ENCODE results near the gene OXCT2. TPM values are rescaled to one million over a fixed set of nuclear protein-coding genes. Genes with fewer than 3 reads are reported as not detected.
"Not testable (repeated sequence)": the region's sequence is repeated elsewhere in the genome, so short reads cannot be mapped to it uniquely, and the experiment has no call there.

Gene OXCT2
- total and polyA plus RNA-seq, 2 experiments from 2014 or later: 0.21 TPM; not detected in 1

DNA sequence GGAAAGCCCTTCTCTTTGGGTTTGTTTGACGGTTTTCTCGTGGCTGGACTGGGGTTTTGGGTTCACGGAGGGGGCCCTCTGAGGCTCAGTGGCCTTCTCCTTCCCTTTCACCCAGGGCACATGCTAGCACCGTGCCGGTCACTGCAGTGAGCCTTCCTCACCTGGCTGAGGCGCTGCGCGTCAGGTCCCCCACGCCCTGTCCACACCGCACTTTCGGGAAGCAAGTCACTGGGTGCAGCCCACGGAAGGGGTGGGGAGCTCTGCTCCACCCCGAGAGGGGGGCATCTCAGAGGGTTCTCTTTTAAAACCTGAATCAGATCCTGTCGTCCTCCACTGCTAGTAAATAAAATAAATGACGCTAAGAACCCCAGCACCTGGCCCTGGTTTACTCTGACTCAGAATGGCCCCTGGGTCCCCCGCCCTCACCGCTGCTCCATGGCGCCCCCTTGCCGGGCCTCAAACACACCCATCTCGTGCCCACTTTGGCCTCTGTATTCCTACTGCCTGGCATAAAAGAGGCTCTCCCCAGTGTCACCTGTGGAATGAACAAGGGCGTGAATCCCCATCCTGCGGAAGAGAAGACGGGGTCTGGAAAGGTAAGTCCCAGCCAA lies 2.3 kb upstream of the OXCT2 start:
- peaks cover 32% of the 10 kb centered on the region for H3K27me3 ChIP-seq
- not testable (repeated sequence) for DNase-seq (ENCODE audit: low read depth in 1 of 2, low spot score in 1 of 2); H3K27ac ChIP-seq; H3K4me3 ChIP-seq; H3K9me3 ChIP-seq (ENCODE audit: low read depth); H3K36me3 ChIP-seq; H3K4me1 ChIP-seq (ENCODE audit: low read depth)

DNA sequence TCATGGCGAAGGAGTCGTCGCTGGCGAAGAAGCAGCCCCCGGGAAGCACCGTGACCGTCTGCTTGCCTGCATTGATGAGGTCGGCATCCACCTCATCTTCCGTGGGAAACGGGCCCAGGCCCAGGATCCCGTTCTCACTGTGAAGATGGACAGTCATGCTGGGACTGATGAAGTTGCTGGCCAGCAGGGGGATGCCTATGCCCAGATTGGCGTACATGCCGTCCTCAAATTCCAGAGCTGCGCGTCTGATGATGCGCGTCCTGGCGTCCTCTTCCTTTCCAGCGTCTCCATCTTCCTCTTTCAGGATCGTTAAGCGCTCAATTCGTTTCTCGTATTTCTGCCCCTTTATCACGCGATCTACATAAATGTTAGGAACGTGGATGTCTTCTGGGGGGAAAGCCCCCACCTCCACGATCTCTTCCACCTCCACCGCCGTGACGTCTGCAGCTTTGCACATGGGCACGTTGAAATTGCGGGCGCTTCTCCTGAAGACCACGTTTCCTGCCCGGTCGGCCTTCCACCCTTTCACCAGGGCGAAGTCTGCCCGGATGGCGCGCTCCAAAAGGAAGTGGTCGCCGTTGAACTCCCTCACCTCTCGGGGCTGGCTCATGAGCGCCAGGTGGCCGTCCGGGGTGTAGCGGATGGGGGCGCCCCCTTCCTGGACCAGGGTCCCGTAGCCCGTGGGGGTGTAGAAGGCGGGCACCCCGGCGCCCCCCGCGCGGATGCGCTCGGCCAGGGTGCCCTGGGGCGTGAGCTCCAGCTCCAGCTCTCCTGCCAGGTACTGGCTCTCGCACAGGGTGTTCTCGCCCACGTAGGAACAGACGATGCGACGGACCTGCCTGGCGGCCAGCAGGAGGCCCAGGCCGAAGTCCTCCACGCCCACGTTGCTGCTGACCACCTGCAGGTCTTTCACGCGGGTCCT lies 787 bp downstream of the OXCT2 start:
- DNase-seq (ENCODE audit: low read depth in 1 of 2, low spot score in 1 of 2): peak in 1 of 2 donors; percentile 9
- H3K9me3 ChIP-seq (ENCODE audit: low read depth); H3K4me3 ChIP-seq; H3K27ac ChIP-seq; H3K4me1 ChIP-seq (ENCODE audit: low read depth); H3K36me3 ChIP-seq: not testable (repeated sequence)
- peaks cover 30% of the 10 kb centered on the region for H3K27me3 ChIP-seq

DNA sequence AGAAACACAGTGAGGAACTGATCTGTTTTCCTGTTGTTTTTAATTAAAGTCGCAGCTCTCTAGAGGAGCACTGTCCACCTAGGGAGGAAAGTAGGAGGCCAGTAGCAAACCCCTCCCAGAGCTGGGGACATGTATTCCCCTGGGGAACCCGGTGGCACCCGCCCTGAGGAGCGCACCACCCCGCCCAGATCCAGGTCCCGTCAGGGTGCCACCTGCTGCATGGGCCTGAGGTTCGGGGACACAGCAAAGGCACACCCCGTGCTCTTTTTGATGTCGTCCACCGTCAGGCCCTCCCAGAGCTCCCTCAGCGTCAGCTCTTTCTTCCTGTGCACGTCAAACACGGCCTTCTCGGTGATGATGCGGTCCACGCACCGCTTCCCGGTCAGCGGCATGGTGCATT lies 1.6 kb downstream of the OXCT2 start:
- DNase-seq (ENCODE audit: low read depth in 1 of 2, low spot score in 1 of 2); H3K9me3 ChIP-seq (ENCODE audit: low read depth); H3K27ac ChIP-seq; H3K4me1 ChIP-seq (ENCODE audit: low read depth); H3K36me3 ChIP-seq; H3K4me3 ChIP-seq: not testable (repeated sequence)
- H3K27me3 ChIP-seq: peaks cover 26% of the 10 kb centered on the region

DNA sequence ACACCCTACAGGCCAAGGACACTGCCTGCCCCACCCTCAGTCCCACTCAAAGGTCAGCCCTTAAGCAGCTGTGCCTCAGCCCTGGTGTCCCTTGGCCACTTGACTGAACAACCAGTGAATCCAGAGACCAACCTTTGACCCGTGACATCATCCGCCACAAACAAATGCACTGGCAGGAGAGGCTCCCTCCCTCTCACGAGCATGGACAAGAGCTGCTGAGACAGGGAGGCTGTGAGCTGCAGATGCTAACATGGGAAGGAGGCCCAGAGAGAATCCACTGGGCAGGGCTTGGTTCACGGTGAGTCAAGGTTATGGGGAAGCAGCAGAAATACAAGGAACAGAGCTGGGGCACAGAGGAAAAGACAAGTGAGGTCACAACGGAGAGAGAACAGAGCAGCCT lies 4.7 kb downstream of the OXCT2 start:
- not testable (repeated sequence) for H3K4me1 ChIP-seq (ENCODE audit: low read depth); DNase-seq (ENCODE audit: low read depth in 1 of 2, low spot score in 1 of 2); H3K9me3 ChIP-seq (ENCODE audit: low read depth); H3K36me3 ChIP-seq; H3K27ac ChIP-seq; H3K4me3 ChIP-seq
- H3K27me3 ChIP-seq: peaks cover 20% of the 10 kb centered on the region

DNA sequence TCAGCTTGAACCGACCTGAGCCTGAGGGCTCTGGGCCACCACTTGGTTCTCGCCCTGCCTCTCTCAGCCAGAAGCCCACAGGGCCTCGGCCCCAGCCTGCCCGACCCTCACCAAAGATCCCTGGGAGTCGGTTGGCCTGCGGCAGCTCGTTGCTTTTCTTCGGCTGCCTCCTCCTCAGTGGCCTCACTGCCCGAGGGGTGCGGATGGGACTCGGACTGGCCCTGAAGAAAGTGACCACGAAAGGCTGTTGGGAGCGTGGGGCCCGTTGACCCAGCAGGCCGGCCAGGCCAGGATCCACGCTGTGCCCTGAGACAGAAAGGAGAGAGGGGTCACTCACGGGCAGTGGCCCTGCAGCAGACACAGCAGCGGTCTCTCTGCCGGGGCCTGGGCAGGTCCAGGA lies 6.6 kb downstream of the OXCT2 start:
- not testable (repeated sequence) for H3K4me3 ChIP-seq; H3K9me3 ChIP-seq (ENCODE audit: low read depth); H3K4me1 ChIP-seq (ENCODE audit: low read depth); H3K36me3 ChIP-seq; H3K27me3 ChIP-seq; DNase-seq (ENCODE audit: low read depth in 1 of 2, low spot score in 1 of 2); H3K27ac ChIP-seq

DNA sequence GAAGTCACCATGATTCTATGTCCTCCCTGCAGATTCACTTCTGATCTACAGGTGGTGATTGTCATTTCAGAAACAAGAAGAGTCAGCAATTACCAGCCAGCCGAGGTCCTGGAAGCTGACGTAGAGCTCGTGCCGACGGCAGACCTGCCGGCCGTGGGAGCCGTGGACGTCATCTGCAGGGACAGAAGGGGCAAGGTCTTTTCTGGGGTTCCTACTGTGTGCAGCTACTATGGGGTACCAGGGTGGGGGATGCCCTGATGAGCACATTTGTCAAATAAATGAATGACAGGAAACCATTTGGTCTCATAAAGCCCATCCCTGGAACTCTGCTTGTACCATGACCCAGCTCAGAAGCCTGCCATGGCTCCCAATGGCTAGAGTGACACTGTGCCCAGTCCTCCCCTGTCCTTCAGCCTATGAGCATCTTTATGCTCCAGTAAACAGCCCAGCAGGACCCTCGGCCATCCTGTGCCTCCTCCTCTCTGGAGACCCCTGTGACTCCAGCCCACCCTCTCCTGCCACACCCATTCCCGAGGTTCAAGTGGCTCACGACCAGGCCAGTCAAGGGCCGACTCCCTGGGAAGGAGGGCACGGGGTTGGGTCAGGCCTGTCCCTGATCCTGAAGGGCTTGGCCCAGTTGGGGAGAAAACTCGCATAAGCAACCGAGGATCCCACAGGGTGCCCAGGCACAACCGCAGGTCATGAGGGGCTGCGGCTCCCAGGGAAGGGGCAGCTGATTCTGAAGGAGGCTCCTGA lies 7.4 kb downstream of the OXCT2 start:
- H3K4me3 ChIP-seq; H3K36me3 ChIP-seq; H3K9me3 ChIP-seq (ENCODE audit: low read depth); DNase-seq (ENCODE audit: low read depth in 1 of 2, low spot score in 1 of 2); H3K27me3 ChIP-seq; H3K27ac ChIP-seq; H3K4me1 ChIP-seq (ENCODE audit: low read depth): not testable (repeated sequence)

DNA sequence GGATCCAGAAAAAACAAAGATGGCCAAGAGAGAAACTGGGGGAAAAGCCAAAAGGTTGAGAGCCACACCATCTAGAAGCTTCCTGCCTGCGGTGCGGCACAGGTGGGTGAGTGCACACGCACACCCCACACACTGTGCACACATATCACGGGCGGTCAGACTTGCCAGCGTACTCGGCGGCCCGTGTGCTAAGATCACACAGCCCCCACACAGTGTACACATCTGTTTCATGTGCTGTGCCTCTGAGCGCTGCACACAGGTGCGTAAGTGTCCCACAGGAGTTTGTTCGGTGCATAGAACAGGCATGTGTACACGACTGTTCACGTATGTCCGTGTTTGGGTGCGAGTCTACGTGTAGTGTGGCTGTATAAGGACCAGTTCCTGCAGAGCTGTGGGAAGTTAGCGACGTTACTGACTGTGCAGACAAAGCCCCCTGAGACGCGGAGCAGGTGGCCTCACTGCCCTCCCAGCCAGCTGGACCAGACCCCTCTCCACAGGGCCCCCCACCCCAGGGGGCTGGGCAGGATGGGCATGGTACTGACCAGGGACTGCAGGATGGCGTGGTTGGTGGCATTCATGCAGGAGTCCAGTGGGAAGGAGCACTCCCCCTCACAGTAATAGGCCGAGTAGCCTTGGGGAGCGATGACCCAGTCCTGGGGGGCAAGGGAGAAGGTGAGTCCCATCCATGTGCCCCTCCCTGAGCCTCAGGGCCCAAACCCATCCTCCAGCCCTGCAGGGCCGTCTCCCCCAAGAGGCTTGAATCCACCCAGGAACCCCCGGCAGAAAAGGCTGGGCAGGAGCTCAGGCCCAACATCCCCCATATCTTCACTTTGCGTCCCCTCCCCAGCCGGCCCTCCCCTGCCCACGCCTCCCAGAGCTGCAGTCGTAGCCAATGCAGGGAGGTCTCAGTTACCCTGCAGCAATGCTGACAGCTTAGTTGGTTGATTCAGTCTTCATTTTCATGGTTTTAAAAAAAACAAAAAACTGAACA lies 8.3 kb downstream of the OXCT2 start:
- no peaks in the 10 kb centered on the region for H3K4me1 ChIP-seq (ENCODE audit: low read depth)
- no peak overlapping the region for H3K4me3 ChIP-seq
- TF ChIP-seq, protein P1, sequence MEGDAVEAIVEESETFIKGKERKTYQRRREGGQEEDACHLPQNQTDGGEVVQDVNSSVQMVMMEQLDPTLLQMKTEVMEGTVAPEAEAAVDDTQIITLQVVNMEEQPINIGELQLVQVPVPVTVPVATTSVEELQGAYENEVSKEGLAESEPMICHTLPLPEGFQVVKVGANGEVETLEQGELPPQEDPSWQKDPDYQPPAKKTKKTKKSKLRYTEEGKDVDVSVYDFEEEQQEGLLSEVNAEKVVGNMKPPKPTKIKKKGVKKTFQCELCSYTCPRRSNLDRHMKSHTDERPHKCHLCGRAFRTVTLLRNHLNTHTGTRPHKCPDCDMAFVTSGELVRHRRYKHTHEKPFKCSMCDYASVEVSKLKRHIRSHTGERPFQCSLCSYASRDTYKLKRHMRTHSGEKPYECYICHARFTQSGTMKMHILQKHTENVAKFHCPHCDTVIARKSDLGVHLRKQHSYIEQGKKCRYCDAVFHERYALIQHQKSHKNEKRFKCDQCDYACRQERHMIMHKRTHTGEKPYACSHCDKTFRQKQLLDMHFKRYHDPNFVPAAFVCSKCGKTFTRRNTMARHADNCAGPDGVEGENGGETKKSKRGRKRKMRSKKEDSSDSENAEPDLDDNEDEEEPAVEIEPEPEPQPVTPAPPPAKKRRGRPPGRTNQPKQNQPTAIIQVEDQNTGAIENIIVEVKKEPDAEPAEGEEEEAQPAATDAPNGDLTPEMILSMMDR (IDR thresholded peaks at IDR 0.05; ENCODE audit: low read depth, low read length): no peak
- DNase-seq (ENCODE audit: low read depth in 1 of 2, low spot score in 1 of 2): no peak
- H3K27ac ChIP-seq: no peak overlapping the region
- no peaks in the 10 kb centered on the region for H3K27me3 ChIP-seq
- no peaks in the 10 kb centered on the region for H3K36me3 ChIP-seq
- no peaks in the 10 kb centered on the region for H3K9me3 ChIP-seq (ENCODE audit: low read depth)

Data from cardiac muscle cell (in vitro differentiated cells and primary cell).